ENCODE measurements around the gene IGF1R. TPM values are rescaled to one million over a fixed set of nuclear protein-coding genes. Genes with fewer than 3 reads are reported as not detected.

Gene IGF1R
- total and polyA plus RNA-seq, 2 of the 8 experiments (the other 6 are each of a cell fraction or from before 2014, with no cell fraction given), result 32.9 to 109 TPM

DNA sequence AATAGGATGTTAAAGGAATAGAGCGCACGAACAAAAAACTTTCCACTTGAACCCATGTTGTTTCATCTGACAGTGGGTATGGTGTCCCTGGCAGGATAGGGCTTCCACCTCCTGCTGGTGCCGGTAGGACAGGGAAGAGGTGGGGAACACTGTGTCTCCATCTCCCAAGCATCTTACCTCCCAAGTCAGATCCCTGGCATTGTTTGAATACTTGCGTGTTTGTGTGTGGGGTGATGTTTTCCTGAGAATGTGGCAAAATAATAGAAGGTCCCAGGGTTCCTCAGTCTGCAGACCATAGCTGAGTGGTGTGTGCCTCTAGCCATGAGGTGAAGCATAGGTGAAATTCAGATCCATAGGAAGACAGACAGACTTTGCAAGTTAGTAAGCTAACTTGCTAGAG is 119.4 kb downstream of the IGF1R start:
- POLR2A ChIA-PET (ENCODE audit: partially characterized antibody), result no interaction called here
- CTCF ChIA-PET (ENCODE audit: partially characterized antibody), result interaction anchor here (0.8 to 3.1 kb wide), 6 partner anchors 10 to 137 kb away, joined by 3 to 8 read pairs (median 4); no protein-coding TSS in a partner anchor
- H3K79me2 ChIP-seq (ENCODE audit: control insufficient read depth in 1 of 2, insufficient read depth in 2 of 2, low read length in 2 of 2), result peaks cover 24 to 96% of the 10 kb centered on the region in 2 experiments

More for the DNA sequence above, 119.4 kb downstream of the IGF1R start:
- no peak overlapping the region for H4K5ac ChIP-seq (ENCODE audit: insufficient read length, low read depth, low read length)
- no peak overlapping the region for H2AK5ac ChIP-seq (ENCODE audit: low read depth, low read length)
- no peak overlapping the region for H2BK120ac ChIP-seq (replicated peaks; ENCODE audit: low read depth, low read length)
- TF ChIP-seq ZNF274 (IDR thresholded peaks at IDR 0.05; ENCODE audit: borderline replicate concordance, extremely low read depth, low read length) (no peak), TEAD4 (IDR thresholded peaks at IDR 0.05; ENCODE audit: low read depth, low read length) (0 out of 2 replicates have a peak, but pooled peaks have one; percentile 46), EP300 (IDR thresholded peaks at IDR 0.05; ENCODE audit: borderline replicate concordance in 1 of 2, low read depth in 2 of 2, low read length in 2 of 2) (no peak), EZH2 (IDR thresholded peaks at IDR 0.05; ENCODE audit: low read depth, low read length, severe bottlenecking) (no peak), ATF2 (IDR thresholded peaks at IDR 0.05; ENCODE audit: low read length) (no peak)
- no peaks in the 10 kb centered on the region for H3K27me3 ChIP-seq (replicated peaks in 1 of 4; ENCODE audit: control insufficient read depth in 3 of 4, extremely low read depth in 1 of 4, insufficient read depth in 3 of 4, low read length in 3 of 4)
- no peak overlapping the region; the same call in 1 of the 2 replicates for H2BK5ac ChIP-seq (ENCODE audit: low read depth, low read length)
- 75% methylated on average over 4 of the region's 4 CpGs; no CpG with 5 or more reads in 1 of the 2 experiments for WGBS, 2 experiments (ENCODE audit: extremely low coverage in 1 of 2, insufficient coverage in 1 of 2, insufficient read length in 1 of 2, insufficient replicate concordance in 2 of 2, low coverage in 1 of 2, low lambda C conversion rate in 2 of 2, missing lambda C conversion rate in 1 of 2)
- no peak overlapping the region for H3K23ac ChIP-seq (ENCODE audit: insufficient read length)
- no peak overlapping the region for H3K4me2 ChIP-seq (ENCODE audit: insufficient read depth in 1 of 2, low read depth in 2 of 2, low read length in 2 of 2)
- H3K9me3 ChIP-seq (ENCODE audit: insufficient read depth in 2 of 2, low read depth in 1 of 2, low read length in 1 of 2), result no peaks in the 10 kb centered on the region
- H4K8ac ChIP-seq (ENCODE audit: extremely low read depth, insufficient read depth, low read length), result no peak overlapping the region
- DNase-seq (ENCODE audit: low read depth in 1 of 2, low spot score in 2 of 2) (no peak), FAIRE-seq (no peak)
- no peak overlapping the region; the same call in 1 of the 2 replicates for H2BK12ac ChIP-seq (ENCODE audit: low read depth, low read length)
- H3K4me1 ChIP-seq (replicated peaks in 1 of 4; ENCODE audit: control insufficient read depth in 3 of 4, insufficient read depth in 4 of 4, low read length in 3 of 4), result peaks cover 10 to 23% (median 17%) of the 10 kb centered on the region in 4 experiments
- H3K23me2 ChIP-seq (ENCODE audit: low read depth, low read length), result no peaks in the 10 kb centered on the region
- no peak overlapping the region for H4K91ac ChIP-seq (replicated peaks; ENCODE audit: insufficient read length, low read length)
- H3K18ac ChIP-seq (ENCODE audit: extremely low read depth, low read length), result no peak overlapping the region
- H4K20me1 ChIP-seq (replicated peaks in 1 of 2; ENCODE audit: control insufficient read depth in 1 of 2, insufficient read depth in 2 of 2, low read length in 2 of 2), result peaks cover 16 to 20% of the 10 kb centered on the region in 2 experiments
- H2AFZ ChIP-seq (ENCODE audit: low read length), result no peak overlapping the region
- peaks cover 17% of the 10 kb centered on the region for H3K79me1 ChIP-seq (ENCODE audit: low read depth, low read length)
- H3K36me3 ChIP-seq (ENCODE audit: control insufficient read depth in 2 of 4, insufficient read depth in 4 of 4, low read length in 3 of 4), result no peaks in the 10 kb centered on the region
- H3K27ac ChIP-seq (ENCODE audit: low read depth, low read length), result no peak overlapping the region
- no peak overlapping the region for H3K56ac ChIP-seq (replicated peaks; ENCODE audit: insufficient read length, low read depth, low read length)
- H3K4ac ChIP-seq (replicated peaks; ENCODE audit: insufficient read length, low read depth, low read length), result no peak overlapping the region
- H3K14ac ChIP-seq (ENCODE audit: insufficient read length), result no peak overlapping the region
- H3K9ac ChIP-seq (replicated peaks in 1 of 4; ENCODE audit: extremely low read depth in 1 of 4, low read depth in 3 of 4, low read length in 3 of 4), result no peak overlapping the region
- H2BK15ac ChIP-seq (ENCODE audit: low read length), result no peak overlapping the region
- H2BK20ac ChIP-seq (ENCODE audit: low read length), result no peak overlapping the region
- H3K4me3 ChIP-seq (ENCODE audit: extremely low read depth in 1 of 4, insufficient read depth in 2 of 4, low read depth in 3 of 4, low read length in 4 of 4), result no peak overlapping the region
